HG02852 (cell line): ENCODE measurements around the gene ACVR1.

Experiments
- ATAC-seq: cut with Tn5 transposase; IDR thresholded peaks from one replicate; pipeline ENCODE4 v1.9.1; 2021; ENCODE audit warnings: mild to moderate bottlenecking, moderate library complexity; ENCODE audit not compliant: unreplicated experiment

ACVR1 gene

GRCh38 chr2:157876066-157876785, at the start of gene ACVR1:
TSS of gene ACVR1 (minus strand) at chr2:157876330. CDS start at chr2:157799493, 76,837 bp downstream.
- peak; percentile 86 for ATAC-seq

DNA sequence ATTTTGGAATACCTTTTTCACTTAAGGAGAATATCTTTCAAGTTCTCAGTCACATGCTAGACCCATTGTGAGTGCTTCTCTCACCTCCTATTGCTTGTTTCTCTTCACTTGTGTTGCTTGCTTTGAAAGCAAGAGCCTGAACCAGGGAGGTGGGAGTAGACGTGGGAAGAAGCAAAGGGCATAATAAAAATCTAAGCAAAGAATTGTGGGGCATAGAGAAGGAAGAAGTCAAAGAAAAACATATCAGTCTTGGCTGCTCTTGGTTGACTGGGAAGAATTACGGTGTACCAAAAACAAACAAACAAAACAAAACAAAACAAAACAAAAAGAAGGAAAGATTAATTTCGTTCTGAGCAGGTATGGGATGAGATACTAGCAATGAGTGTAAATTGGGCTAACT, 48.9 kb upstream of the ACVR1 start:
- no peak for ATAC-seq

GRCh38 chr2:157923598-157924217, 47.6 kb upstream of the ACVR1 start:
- no peak for ATAC-seq

- ATAC-seq = no peak
Measured at GRCh38 chr2:157922815-157923214, 46.7 kb upstream of the ACVR1 start.

DNA sequence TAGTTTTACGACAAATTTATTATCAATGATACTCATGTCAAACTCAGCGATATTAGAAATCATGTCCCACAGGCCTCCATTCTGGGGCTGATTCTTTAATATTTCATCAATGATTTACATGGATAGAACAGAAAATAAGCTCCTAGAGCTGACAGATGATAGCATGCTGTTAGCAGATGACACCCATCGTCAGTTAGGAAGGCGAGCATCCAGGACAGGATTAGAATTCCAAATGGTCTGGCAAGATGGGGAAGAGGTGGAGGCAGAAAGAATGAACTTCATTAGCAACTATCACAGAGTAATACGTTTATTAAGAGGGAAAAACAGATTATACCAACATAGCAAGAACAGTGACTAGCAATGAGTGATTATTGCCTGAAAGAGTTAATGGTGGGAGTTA, 46.2 kb upstream of the ACVR1 start:
- ATAC-seq = no peak

GRCh38 chr2:157920736-157921135, 44.6 kb upstream of the ACVR1 start:
- ATAC-seq = no peak

DNA sequence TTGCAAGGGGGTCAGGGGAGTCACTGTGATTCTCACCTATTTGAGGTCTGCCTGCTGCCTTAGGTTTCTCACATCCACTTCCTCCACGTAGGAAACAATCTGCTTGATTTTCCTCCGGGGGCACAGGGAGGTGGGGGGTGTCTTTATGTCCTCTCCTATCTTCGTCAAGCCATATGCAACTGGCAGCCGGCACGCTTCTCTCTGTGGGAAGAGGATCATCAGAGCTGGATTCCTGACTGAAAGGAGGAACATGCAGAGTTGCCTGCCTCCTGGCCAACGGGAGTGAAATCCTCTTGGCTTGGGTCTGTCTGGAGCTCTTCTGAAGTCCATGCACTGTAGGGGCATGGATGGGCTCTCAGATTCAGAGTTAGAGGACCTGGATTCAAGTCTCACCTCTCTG, 43.1 kb upstream of the ACVR1 start:
- no peak for ATAC-seq

DNA sequence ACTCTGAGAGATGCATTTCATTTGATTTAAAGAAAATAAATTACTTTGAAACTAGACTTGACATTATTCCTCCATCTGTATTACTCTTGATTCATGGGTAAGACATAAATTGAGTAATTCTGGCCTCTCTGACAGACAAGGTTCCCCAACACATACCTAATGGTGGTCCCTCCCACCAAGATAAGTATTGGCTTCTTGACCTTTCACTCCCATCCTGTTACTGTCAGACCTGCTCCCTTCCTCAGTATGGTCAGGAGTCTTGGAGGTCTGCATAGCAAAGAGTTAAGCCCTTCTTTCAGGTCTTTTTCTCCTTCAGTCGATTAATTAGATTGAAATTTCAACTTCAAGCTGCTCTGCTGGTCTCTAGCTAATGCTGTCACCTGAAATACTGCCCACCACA, 42.2 kb upstream of the ACVR1 start:
- no peak for ATAC-seq

DNA sequence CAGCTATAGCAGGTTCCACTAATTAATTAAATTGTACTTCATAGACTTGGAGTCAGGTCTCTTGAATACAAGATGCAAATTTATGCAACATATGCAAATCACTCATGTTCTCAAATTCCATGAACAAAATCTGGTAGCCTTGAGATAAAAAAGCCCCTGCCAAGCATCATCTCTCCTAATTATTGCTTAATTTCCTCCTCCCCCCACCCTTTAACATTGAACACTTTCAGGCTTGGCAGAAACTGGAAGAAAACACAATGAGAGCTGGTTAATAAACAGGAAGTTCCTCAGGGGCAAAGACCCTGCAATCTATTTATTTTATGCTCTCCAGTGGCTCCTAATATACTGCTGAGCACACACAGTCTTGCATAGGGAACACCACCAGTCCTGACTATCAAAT, 35.6 kb upstream of the ACVR1 start:
- ATAC-seq = no peak

DNA sequence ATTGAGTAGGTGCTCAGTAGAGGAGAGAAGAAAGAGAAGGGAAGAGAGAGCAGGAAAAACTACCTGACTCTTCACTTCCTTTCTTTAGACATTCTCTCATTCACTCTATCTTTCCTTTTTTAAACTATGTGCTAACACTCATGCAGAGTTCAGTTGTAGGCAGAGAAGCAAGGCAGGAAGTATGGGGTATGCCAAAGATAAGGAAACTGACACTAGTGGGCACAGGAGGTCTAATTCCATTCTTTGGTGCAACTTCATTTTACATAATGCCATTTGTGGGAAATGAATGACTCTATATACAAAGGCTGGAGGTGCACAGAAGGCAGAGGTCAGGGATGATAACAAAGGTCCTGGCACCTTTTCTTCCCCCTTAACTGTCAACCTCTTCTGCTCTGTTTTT, 35.1 kb upstream of the ACVR1 start:
- ATAC-seq = no peak

DNA sequence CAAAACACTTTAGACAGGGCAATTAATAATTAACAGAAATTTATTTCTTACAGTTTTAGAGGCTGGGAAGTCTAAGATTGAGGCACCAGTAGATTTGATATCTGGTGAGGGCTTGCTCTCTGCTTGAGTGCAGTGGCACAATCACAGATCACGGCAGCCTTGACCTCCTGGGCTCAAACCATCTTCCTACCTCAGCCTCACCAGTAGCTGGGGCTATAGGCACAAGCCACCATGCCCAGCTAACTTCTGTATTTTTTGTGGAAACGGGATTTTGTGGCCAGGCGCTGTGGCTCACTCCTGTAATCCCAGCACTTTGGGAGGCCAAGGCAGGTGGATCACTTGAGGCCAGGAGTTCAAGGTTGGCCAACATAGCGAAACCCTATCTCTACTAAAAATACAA, 29.0 kb upstream of the ACVR1 start:
- no peak for ATAC-seq

GRCh38 chr2:157903626-157904025, 27.5 kb upstream of the ACVR1 start:
- ATAC-seq = no peak

DNA sequence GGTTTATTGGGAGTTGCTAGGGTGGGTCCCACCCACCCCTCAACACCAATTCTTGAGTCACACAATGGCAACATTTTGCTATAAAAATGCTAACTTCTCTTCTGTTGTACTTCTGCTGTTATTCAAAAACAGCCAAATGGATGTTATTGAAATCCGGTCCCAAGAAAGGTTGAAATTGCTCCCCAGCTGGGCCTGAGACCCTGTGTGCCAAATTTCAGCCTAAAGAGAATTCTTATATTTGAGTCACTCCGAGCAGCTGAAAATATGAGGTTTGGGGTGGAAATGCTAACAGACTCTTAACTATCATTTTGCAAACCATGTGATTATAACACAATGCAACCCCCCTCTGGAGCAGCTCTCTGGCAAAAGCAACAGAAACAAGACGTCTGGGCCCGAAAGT, 27.0 kb upstream of the ACVR1 start:
- ATAC-seq = no peak

- no peak for ATAC-seq
Measured at GRCh38 chr2:157902692-157903091, 26.6 kb upstream of the ACVR1 start.

GRCh38 chr2:157901325-157901724, 25.2 kb upstream of the ACVR1 start:
- no peak for ATAC-seq

- no peak for ATAC-seq
Measured at GRCh38 chr2:157900684-157901083, 24.6 kb upstream of the ACVR1 start.

- no peak for ATAC-seq
Measured at GRCh38 chr2:157900203-157900602, 24.1 kb upstream of the ACVR1 start.

- ATAC-seq = peak; percentile 67
Measured at GRCh38 chr2:157899125-157899839, 23.2 kb upstream of the ACVR1 start.

DNA sequence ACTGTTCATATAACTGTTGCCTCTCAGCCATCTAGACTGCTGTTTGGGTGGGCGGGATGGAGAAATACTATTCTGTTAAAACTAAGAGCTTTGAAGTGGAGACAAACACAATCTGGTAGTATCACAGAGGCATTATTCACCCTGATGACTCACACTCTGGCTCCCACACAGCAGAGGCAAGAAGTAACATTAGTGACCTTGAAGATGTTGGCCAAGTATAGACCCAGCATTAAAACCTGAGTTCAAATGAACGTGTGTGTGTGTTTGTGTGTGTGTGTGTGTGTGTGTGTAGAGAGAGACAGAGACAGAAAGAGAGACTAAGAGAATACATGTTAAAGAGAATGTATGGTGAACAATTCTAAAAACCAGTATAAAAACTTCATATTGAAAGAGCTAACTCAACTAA, 22.5 kb upstream of the ACVR1 start:
- ATAC-seq = no peak

- peak; percentile 45 for ATAC-seq
Measured at GRCh38 chr2:157897106-157897971, 21.2 kb upstream of the ACVR1 start.

GRCh38 chr2:157895531-157895930, 19.4 kb upstream of the ACVR1 start:
- no peak for ATAC-seq
